Loucy (cell line): ENCODE measurements around the gene DNMT3B.

Source experiments
- EZH2phosphoT487 ChIP-seq: fragments of 200-600 bp; IDR thresholded peaks from 2 replicates; pipeline ENCODE4 v1.6.1; 2018; ENCODE audit warnings: antibody characterized with exemption, mild to moderate bottlenecking, moderate library complexity, borderline replicate concordance
- TF ChIP-seq, protein P1 (sequence below): fragments of 200-600 bp; sonication (generic); conservative IDR thresholded peaks from 2 replicates; pipeline ENCODE4 v1.5.1; 2014; ENCODE audit warnings: mild to moderate bottlenecking, antibody characterized with exemption, low read length

DNA sequence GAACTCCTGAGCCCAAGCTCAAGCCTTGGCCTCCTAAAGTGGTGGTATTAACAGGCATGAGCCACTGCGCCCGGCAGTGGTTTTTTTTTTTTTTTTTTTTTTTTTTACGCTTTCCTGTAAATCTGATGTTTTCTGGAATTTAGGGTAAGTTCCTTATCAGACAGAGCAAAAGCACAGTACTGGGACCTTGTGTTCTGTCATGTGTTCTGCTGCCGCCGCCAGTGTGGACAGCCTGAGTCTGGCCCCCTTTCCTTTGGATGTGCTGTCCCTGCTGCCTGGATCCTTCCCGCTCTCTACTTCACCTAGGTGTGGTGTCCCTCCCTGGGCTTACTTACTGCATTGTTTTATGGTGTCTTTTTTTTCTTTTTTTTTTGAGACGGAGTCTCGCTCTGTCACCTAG, 11.7 kb downstream of the DNMT3B start:
- TF ChIP-seq, protein P1, sequence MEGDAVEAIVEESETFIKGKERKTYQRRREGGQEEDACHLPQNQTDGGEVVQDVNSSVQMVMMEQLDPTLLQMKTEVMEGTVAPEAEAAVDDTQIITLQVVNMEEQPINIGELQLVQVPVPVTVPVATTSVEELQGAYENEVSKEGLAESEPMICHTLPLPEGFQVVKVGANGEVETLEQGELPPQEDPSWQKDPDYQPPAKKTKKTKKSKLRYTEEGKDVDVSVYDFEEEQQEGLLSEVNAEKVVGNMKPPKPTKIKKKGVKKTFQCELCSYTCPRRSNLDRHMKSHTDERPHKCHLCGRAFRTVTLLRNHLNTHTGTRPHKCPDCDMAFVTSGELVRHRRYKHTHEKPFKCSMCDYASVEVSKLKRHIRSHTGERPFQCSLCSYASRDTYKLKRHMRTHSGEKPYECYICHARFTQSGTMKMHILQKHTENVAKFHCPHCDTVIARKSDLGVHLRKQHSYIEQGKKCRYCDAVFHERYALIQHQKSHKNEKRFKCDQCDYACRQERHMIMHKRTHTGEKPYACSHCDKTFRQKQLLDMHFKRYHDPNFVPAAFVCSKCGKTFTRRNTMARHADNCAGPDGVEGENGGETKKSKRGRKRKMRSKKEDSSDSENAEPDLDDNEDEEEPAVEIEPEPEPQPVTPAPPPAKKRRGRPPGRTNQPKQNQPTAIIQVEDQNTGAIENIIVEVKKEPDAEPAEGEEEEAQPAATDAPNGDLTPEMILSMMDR = no peak
- TF ChIP-seq EZH2phosphoT487 = no peak
